SU-DHL-6 (cell line): ENCODE data around the gene MRAP2.

Experiments used
- H2AFZ ChIP-seq: fragments of 200-600 bp; sonication (generic); 2 replicates; pipeline ENCODE4 v1.6.1; 2014; ENCODE audit warnings: low read depth, mild to moderate bottlenecking, moderate library complexity, mixed read lengths, antibody characterized with exemption, low read length; ENCODE audit not compliant: severe bottlenecking
- H3F3A ChIP-seq: fragments of 200-600 bp; shearing (Covaris generic); 2 replicates; pipeline ENCODE4 v1.6.0; 2016; ENCODE audit warnings: antibody characterized with exemption, mild to moderate bottlenecking; ENCODE audit not compliant: insufficient read depth
- H3K27ac ChIP-seq: fragments of 200-600 bp; sonication (generic); 2 replicates; pipeline ENCODE4 v1.5.1; 2016; ENCODE audit warnings: low read depth, mild to moderate bottlenecking, low read length, moderate library complexity, mixed read lengths
- H3K27me3 ChIP-seq: fragments of 200-600 bp; sonication (generic), shearing (Covaris generic); 2 replicates; pipeline ENCODE4 v1.6.0; 2014; ENCODE audit warnings: mild to moderate bottlenecking, low read length
- H3K36me3 ChIP-seq: fragments of 200-600 bp; sonication (generic); 2 replicates; pipeline ENCODE4 v1.6.1; 2014; ENCODE audit warnings: mild to moderate bottlenecking, low read length, mixed read lengths
- H3K4me2 ChIP-seq: fragments of 300-600, 200-600 bp; shearing (Covaris generic), sonication (generic); 2 replicates; pipeline ENCODE4 v1.6.0; 2014; ENCODE audit warnings: low read length, low read depth, mild to moderate bottlenecking; ENCODE audit not compliant: poor library complexity, severe bottlenecking
- H3K4me3 ChIP-seq: fragments of 200-600 bp; sonication (generic); 2 replicates; pipeline ENCODE4 v1.5.1; 2014; ENCODE audit warnings: antibody characterized with exemption, low read length, mild to moderate bottlenecking, mixed read lengths; ENCODE audit not compliant: insufficient read depth, poor library complexity, severe bottlenecking
- H3K79me2 ChIP-seq: fragments of 200-600 bp; sonication (generic); 2 replicates; pipeline ENCODE4 v1.6.1; 2014; ENCODE audit warnings: mild to moderate bottlenecking, low read length, moderate library complexity; ENCODE audit not compliant: insufficient read depth
- H3K9ac ChIP-seq: fragments of 200-600 bp; sonication (generic); 2 replicates; pipeline ENCODE4 v1.7.0; 2014; ENCODE audit warnings: mild to moderate bottlenecking, low read length
- H3K9me2 ChIP-seq: fragments of 200-600 bp; sonication (generic); replicated peaks from 2 replicates; pipeline ENCODE4 v1.6.1; 2014; ENCODE audit warnings: low read length; ENCODE audit not compliant: insufficient read depth
- H3K9me3 ChIP-seq: fragments of 200-600 bp; sonication (generic); 2 replicates; pipeline ENCODE4 v1.6.1; 2014; ENCODE audit warnings: low read length, mixed read lengths; ENCODE audit not compliant: insufficient read depth
- H4K20me1 ChIP-seq: fragments of 200-600 bp; sonication (generic); 2 replicates; pipeline ENCODE4 v1.6.1; 2014; ENCODE audit warnings: low read depth, mild to moderate bottlenecking, antibody characterized with exemption, low read length, moderate library complexity, mixed read lengths
- CTCF ChIP-seq: fragments of 200-600 bp; sonication (generic); IDR thresholded peaks from one replicate; pipeline ENCODE4 v1.5.1; 2017; ENCODE audit warnings: antibody characterized with exemption, mild to moderate bottlenecking, low read length, moderate library complexity; ENCODE audit not compliant: insufficient read depth, poor library complexity, severe bottlenecking
- EZH2phosphoT487 ChIP-seq: fragments of 200-600 bp; sonication (generic), shearing (Covaris generic); conservative IDR thresholded peaks from 2 replicates; pipeline ENCODE4 v1.6.1; 2018; ENCODE audit warnings: mild to moderate bottlenecking, antibody characterized with exemption, low read length, moderate library complexity, mixed read lengths

Gene MRAP2

GRCh38 chr6:84061613-84062398 lies 28.2 kb downstream of the MRAP2 start:
- TF ChIP-seq EZH2phosphoT487 = no peak
- TF ChIP-seq CTCF = no peak
- Histone ChIP-seq H3K27ac (no peak overlapping the region), H3K79me2 (no peaks in the 10 kb centered on the region), H3F3A (no peaks in the 10 kb centered on the region), H3K4me3 (no peak overlapping the region), H4K20me1 (no peaks in the 10 kb centered on the region), H3K27me3 (no peaks in the 10 kb centered on the region), H3K9me3 (no peaks in the 10 kb centered on the region), H3K9me2 (no peaks in the 10 kb centered on the region), H3K9ac (no peak overlapping the region), H3K36me3 (no peaks in the 10 kb centered on the region), H3K4me2 (no peak overlapping the region), H2AFZ (no peak overlapping the region)

DNA sequence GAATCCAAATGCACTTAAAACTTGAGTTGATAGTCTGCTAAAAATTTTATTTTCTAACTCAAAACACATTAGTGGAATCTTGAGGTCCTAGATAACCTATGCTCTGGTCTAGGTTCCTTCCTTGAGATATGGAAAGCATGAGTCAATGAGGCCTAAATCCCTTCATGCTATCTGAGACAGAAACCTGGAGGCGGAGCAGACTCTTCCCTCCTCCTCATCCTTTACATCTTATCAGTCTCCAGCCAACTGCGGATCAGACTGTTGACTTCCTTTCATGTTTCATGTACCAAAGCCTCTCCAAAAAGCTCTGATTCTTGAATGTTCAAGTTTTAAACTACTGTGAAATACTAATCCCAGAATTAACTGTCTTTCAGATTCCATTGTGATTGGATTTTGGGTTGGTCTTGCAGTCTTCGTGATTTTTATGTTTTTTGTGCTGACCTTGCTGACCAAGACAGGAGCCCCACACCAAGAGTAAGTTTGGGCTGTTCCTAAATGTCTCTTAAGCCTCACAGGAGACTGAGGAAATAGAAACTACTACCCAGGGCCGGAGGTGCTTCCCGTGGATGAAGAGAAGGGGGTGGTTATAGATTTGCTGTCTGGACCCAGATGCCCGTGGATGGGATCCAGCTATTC lies 29.1 kb downstream of the MRAP2 start:
- Histone ChIP-seq H3F3A (no peaks in the 10 kb centered on the region), H3K4me3 (no peak overlapping the region), H2AFZ (no peak overlapping the region), H3K9me2 (no peaks in the 10 kb centered on the region), H4K20me1 (no peaks in the 10 kb centered on the region), H3K36me3 (no peaks in the 10 kb centered on the region), H3K9me3 (no peaks in the 10 kb centered on the region), H3K27me3 (no peaks in the 10 kb centered on the region), H3K79me2 (no peaks in the 10 kb centered on the region), H3K9ac (no peak overlapping the region), H3K4me2 (no peak overlapping the region), H3K27ac (no peak overlapping the region)
- TF ChIP-seq EZH2phosphoT487 (no peak), CTCF (no peak)

GRCh38 chr6:84065693-84066290 lies 32.2 kb downstream of the MRAP2 start:
- no peak overlapping the region for H3K27ac ChIP-seq
- H3F3A ChIP-seq = no peaks in the 10 kb centered on the region
- TF ChIP-seq EZH2phosphoT487 (no peak), CTCF (no peak)
- no peak overlapping the region for H2AFZ ChIP-seq
- no peaks in the 10 kb centered on the region for H3K27me3 ChIP-seq
- H3K79me2 ChIP-seq = no peaks in the 10 kb centered on the region
- no peak overlapping the region for H3K4me3 ChIP-seq
- H3K9me3 ChIP-seq = no peaks in the 10 kb centered on the region
- no peaks in the 10 kb centered on the region for H3K36me3 ChIP-seq
- no peak overlapping the region for H3K9ac ChIP-seq
- H3K9me2 ChIP-seq = no peaks in the 10 kb centered on the region
- no peak overlapping the region for H3K4me2 ChIP-seq
- no peaks in the 10 kb centered on the region for H4K20me1 ChIP-seq
